Vagina (tissue), 2 donors: Measurements from ENCODE around the gene HM13.

Experiments
- POLR2A ChIP-seq, 2 donors: fragments of 450-650 bp; IDR thresholded peaks; one replicate each; pipeline ENCODE4 v1.6.1; 2017; ENCODE audit warnings: antibody characterized with exemption in 2 of 2, mild to moderate bottlenecking in 2 of 2, moderate library complexity in 2 of 2
- POLR2AphosphoS5 ChIP-seq, 2 donors: sonication (generic); formaldehyde crosslinking; IDR thresholded peaks; one replicate each; pipeline ENCODE4 v1.9.0; 2017; ENCODE audit warnings: antibody characterized with exemption in 2 of 2, mild to moderate bottlenecking in 2 of 2, low read depth in 1 of 2; ENCODE audit not compliant: insufficient read depth in 1 of 2
- TF ChIP-seq, protein P1 (sequence below), 3 experiments: fragments of 450-650 bp in 2 of 3; fragments of 200-600 bp in 1 of 3; sonication (generic) in 1 of 3; IDR thresholded peaks; one replicate each; pipeline ENCODE4 v1.5.1; 2017 to 2019; ENCODE audit warnings: antibody characterized with exemption in 3 of 3, mild to moderate bottlenecking in 2 of 3, moderate library complexity in 2 of 3

GRCh38 chr20:31540406-31540805 lies 26.2 kb downstream of the HM13 start:
- TF ChIP-seq, protein P1, sequence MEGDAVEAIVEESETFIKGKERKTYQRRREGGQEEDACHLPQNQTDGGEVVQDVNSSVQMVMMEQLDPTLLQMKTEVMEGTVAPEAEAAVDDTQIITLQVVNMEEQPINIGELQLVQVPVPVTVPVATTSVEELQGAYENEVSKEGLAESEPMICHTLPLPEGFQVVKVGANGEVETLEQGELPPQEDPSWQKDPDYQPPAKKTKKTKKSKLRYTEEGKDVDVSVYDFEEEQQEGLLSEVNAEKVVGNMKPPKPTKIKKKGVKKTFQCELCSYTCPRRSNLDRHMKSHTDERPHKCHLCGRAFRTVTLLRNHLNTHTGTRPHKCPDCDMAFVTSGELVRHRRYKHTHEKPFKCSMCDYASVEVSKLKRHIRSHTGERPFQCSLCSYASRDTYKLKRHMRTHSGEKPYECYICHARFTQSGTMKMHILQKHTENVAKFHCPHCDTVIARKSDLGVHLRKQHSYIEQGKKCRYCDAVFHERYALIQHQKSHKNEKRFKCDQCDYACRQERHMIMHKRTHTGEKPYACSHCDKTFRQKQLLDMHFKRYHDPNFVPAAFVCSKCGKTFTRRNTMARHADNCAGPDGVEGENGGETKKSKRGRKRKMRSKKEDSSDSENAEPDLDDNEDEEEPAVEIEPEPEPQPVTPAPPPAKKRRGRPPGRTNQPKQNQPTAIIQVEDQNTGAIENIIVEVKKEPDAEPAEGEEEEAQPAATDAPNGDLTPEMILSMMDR (IDR thresholded peaks at IDR 0.05), result no peak
- no peak for TF ChIP-seq POLR2A (IDR thresholded peaks at IDR 0.05)
- TF ChIP-seq POLR2AphosphoS5 (IDR thresholded peaks at IDR 0.05; ENCODE audit: insufficient read depth in 1 of 2, low read depth in 1 of 2), result no peak
